Measurements from ENCODE around the gene NT5E. TPM values are rescaled to one million over a fixed set of nuclear protein-coding genes. Genes with fewer than 3 reads are reported as not detected.

The NT5E gene
- total RNA-seq, 4 donors from 2014 or later = 18.7 to 26.1 (median 23.2) TPM

- H3K27ac ChIP-seq = no peak overlapping the region
- no peak for ATAC-seq
- H3K27me3 ChIP-seq = no peaks in the 10 kb centered on the region
- H3K36me3 ChIP-seq = no peaks in the 10 kb centered on the region
- TF ChIP-seq CTCF (IDR thresholded peaks at IDR 0.05) (no peak), EP300 (IDR thresholded peaks at IDR 0.05) (no peak), POLR2A (IDR thresholded peaks at IDR 0.05) (no peak), POLR2AphosphoS5 (IDR thresholded peaks at IDR 0.05) (no peak)
- WGBS, 2 donors (ENCODE audit: low coverage in 1 of 2) = 92 to 100% methylated on average over 3 to 4 of the region's 4 CpGs
- no peak overlapping the region for H3K4me3 ChIP-seq
- H3K4me1 ChIP-seq = no peaks in the 10 kb centered on the region
- H3K9me3 ChIP-seq = peaks cover 0 to 34% (median 0%) of the 10 kb centered on the region in 3 donors
Observed at GRCh38 chr6:85425997-85426396, 23.9 kb upstream of the NT5E start.

- 50 to 64% methylated on average over 1 of the region's 1 CpG for WGBS, 2 donors (ENCODE audit: low coverage in 1 of 2)
- ATAC-seq = no peak
- H3K27me3 ChIP-seq = no peaks in the 10 kb centered on the region
Observed at GRCh38 chr6:85428486-85428885, 21.4 kb upstream of the NT5E start.

GRCh38 chr6:85429346-85429745 lies 20.5 kb upstream of the NT5E start:
- Histone ChIP-seq H3K27me3 (no peaks in the 10 kb centered on the region), H3K27ac (no peak overlapping the region), H3K4me1 (no peaks in the 10 kb centered on the region), H3K36me3 (no peaks in the 10 kb centered on the region), H3K9me3 (peaks cover 0 to 39% (median 0%) of the 10 kb centered on the region in 3 donors), H3K4me3 (no peak overlapping the region)
- 74 to 79% methylated on average over 4 of the region's 4 CpGs for WGBS, 2 donors (ENCODE audit: low coverage in 1 of 2)
- TF ChIP-seq POLR2A (IDR thresholded peaks at IDR 0.05) (no peak), CTCF (IDR thresholded peaks at IDR 0.05) (no peak), EP300 (IDR thresholded peaks at IDR 0.05) (no peak), POLR2AphosphoS5 (IDR thresholded peaks at IDR 0.05) (no peak)
- no peak for ATAC-seq

More at GRCh38 chr6:85428486-85428885, 21.4 kb upstream of the NT5E start:
- H3K4me3 ChIP-seq = no peak overlapping the region
- H3K9me3 ChIP-seq = peaks cover 0 to 34% (median 0%) of the 10 kb centered on the region in 3 donors
- no peaks in the 10 kb centered on the region for H3K36me3 ChIP-seq
- TF ChIP-seq POLR2AphosphoS5 (IDR thresholded peaks at IDR 0.05) (no peak), CTCF (IDR thresholded peaks at IDR 0.05) (no peak), POLR2A (IDR thresholded peaks at IDR 0.05) (no peak), EP300 (IDR thresholded peaks at IDR 0.05) (no peak)
- no peaks in the 10 kb centered on the region for H3K4me1 ChIP-seq
- no peak overlapping the region for H3K27ac ChIP-seq

GRCh38 chr6:85431271-85431670 lies 18.6 kb upstream of the NT5E start:
- 48 to 93% methylated on average over 2 to 3 of the region's 3 CpGs for WGBS, 2 donors (ENCODE audit: low coverage in 1 of 2)

More at GRCh38 chr6:85431271-85431670, 18.6 kb upstream of the NT5E start:
- no peak for ATAC-seq
- no peaks in the 10 kb centered on the region for H3K27me3 ChIP-seq
- H3K27ac ChIP-seq = no peak overlapping the region
- H3K4me1 ChIP-seq = no peaks in the 10 kb centered on the region
- H3K9me3 ChIP-seq = peaks cover 0 to 20% (median 0%) of the 10 kb centered on the region in 3 donors
- no peak for TF ChIP-seq POLR2AphosphoS5 (IDR thresholded peaks at IDR 0.05)
- TF ChIP-seq EP300 (IDR thresholded peaks at IDR 0.05) = no peak
- TF ChIP-seq CTCF (IDR thresholded peaks at IDR 0.05) = no peak
- no peak for TF ChIP-seq POLR2A (IDR thresholded peaks at IDR 0.05)
- no peak overlapping the region for H3K4me3 ChIP-seq
- no peaks in the 10 kb centered on the region for H3K36me3 ChIP-seq
